Esophagus muscularis mucosa (tissue), 4 donors: Measurements from ENCODE around the gene ANKHD1. TPM values are rescaled to one million over a fixed set of nuclear protein-coding genes. Genes with fewer than 3 reads are reported as not detected.

Experiments used
- DNase-seq: peaks from one replicate; pipeline ENCODE4 v3.0.0-alpha.2; 2017; ENCODE audit errors: extremely low spot score
- H3K27ac ChIP-seq, 4 donors: fragments of 200-600 bp; sonication (generic); replicated peaks in 1 of 4; 1 replicate in 3 of 4; 2 replicates in 1 of 4; pipeline ENCODE4 v1.5.1; 2016 to 2019; ENCODE audit warnings: mild to moderate bottlenecking in 1 of 4
- H3K27me3 ChIP-seq, 4 donors: fragments of 200-600 bp; sonication (generic); one replicate each; pipeline versions ENCODE4 v1.5.1 to v1.6.0; 2016 to 2019
- H3K36me3 ChIP-seq, 4 donors: fragments of 200-600 bp; sonication (generic); one replicate each; pipeline ENCODE4 v1.5.1; 2016 to 2019
- H3K4me1 ChIP-seq, 4 donors: fragments of 200-600 bp; sonication (generic); one replicate each; pipeline ENCODE4 v1.5.1; 2016 to 2019
- H3K4me3 ChIP-seq, 4 donors: fragments of 200-600 bp; sonication (generic); 1 replicate in 2 of 4; 2 replicates in 2 of 4; pipeline ENCODE4 v1.5.1; 2016 to 2019; ENCODE audit warnings: mild to moderate bottlenecking in 4 of 4, moderate library complexity in 1 of 4
- H3K9me3 ChIP-seq, 4 donors: fragments of 200-600 bp; sonication (generic); 1 replicate in 3 of 4; 2 replicates in 1 of 4; pipeline ENCODE4 v1.5.1; 2016 to 2019
- CTCF ChIP-seq, 3 experiments: fragments of 200-600 bp in 2 of 3; fragments of 450-650 bp in 1 of 3; sonication (generic) in 2 of 3; IDR thresholded peaks; one replicate each; pipeline ENCODE4 v1.5.1; 2017 to 2019; ENCODE audit warnings: antibody characterized with exemption in 3 of 3, mild to moderate bottlenecking in 2 of 3, moderate library complexity in 1 of 3
- EP300 ChIP-seq: sonication (generic); formaldehyde crosslinking; IDR thresholded peaks from one replicate; pipeline ENCODE4 v1.6.1; 2017; ENCODE audit warnings: antibody characterized with exemption
- POLR2A ChIP-seq: fragments of 450-650 bp; IDR thresholded peaks from one replicate; pipeline ENCODE4 v1.6.1; 2017; ENCODE audit warnings: antibody characterized with exemption, moderate library complexity, mild to moderate bottlenecking, low read depth
- POLR2AphosphoS5 ChIP-seq, 2 donors: sonication (generic); formaldehyde crosslinking; IDR thresholded peaks; one replicate each; pipeline ENCODE4 v1.6.1; 2017; ENCODE audit warnings: antibody characterized with exemption in 2 of 2
- WGBS: methylation state at CpG from one replicate; pipeline ENCODE4 v1.1.5; 2018; 5-methylcytosine and 5-hydroxymethylcytosine counted together
- intact Hi-C: fragments of 100-400 bp; cut with DNase I; formaldehyde crosslinking; loops from one replicate; pipeline ENCODE4 v1.15.1; 2023
- total RNA-seq, 4 donors: library from RNA; depleted of rRNA; stranded (reverse); fragments of >200 nt; gene quantifications; one replicate each; pipeline versions ENCODE4 v1.1.0 to v1.2.1, GENCODE V29; 2016

The ANKHD1 gene
- total RNA-seq, 4 donors from 2014 or later: 58.3 to 94.3 (median 62.2) TPM

GRCh38 chr5:140371356-140372151 lies 30.1 kb upstream of the ANKHD1 start:
- intact Hi-C loops: loop anchor here (10.0 kb wide), 2 partner anchors 293 to 343 kb away; partner anchors contain the start of gene WDR55
- H3K36me3 ChIP-seq: no peaks in the 10 kb centered on the region
- DNase-seq: no peak
- peaks cover 7 to 13% (median 9%) of the 10 kb centered on the region in 4 donors for H3K4me1 ChIP-seq
- H3K4me3 ChIP-seq: no peak overlapping the region
- H3K27ac ChIP-seq: no peak overlapping the region
- no peaks in the 10 kb centered on the region for H3K9me3 ChIP-seq
- 96% methylated on average over 3 of the region's 3 CpGs for WGBS
- TF ChIP-seq EP300 (no peak), CTCF (IDR thresholded peaks at IDR 0.05) (no peak), POLR2A (no peak), POLR2AphosphoS5 (IDR thresholded peaks at IDR 0.05) (no peak)
- H3K27me3 ChIP-seq: no peaks in the 10 kb centered on the region

- no peaks in the 10 kb centered on the region for H3K36me3 ChIP-seq
- H3K9me3 ChIP-seq: no peaks in the 10 kb centered on the region
- H3K27ac ChIP-seq: no peak overlapping the region
- TF ChIP-seq POLR2AphosphoS5 (IDR thresholded peaks at IDR 0.05) (peak in 1 of 2 donors; percentile 48), CTCF (IDR thresholded peaks at IDR 0.05) (peak; percentile 75 to 91 (median 80)), POLR2A (no peak)
- WGBS: 7% methylated on average over 2 of the region's 2 CpGs
- intact Hi-C loops: loop anchor here (10.0 kb wide), 2 partner anchors 292 to 342 kb away; partner anchors contain the start of gene WDR55
- H3K27me3 ChIP-seq: no peaks in the 10 kb centered on the region
- H3K4me1 ChIP-seq: peaks cover 7 to 13% (median 9%) of the 10 kb centered on the region in 4 donors
- no peak overlapping the region for H3K4me3 ChIP-seq
- no peak for DNase-seq
Measured at GRCh38 chr5:140372971-140373487, 28.6 kb upstream of the ANKHD1 start.

- no peaks in the 10 kb centered on the region for H3K9me3 ChIP-seq
- H3K4me1 ChIP-seq: no peaks in the 10 kb centered on the region
- H3K36me3 ChIP-seq: no peaks in the 10 kb centered on the region
- H3K27me3 ChIP-seq: no peaks in the 10 kb centered on the region
- 94% methylated on average over 4 of the region's 4 CpGs for WGBS
- no peak overlapping the region for H3K27ac ChIP-seq
- no peak for DNase-seq
- no peak for TF ChIP-seq EP300
- H3K4me3 ChIP-seq: no peak overlapping the region
- intact Hi-C loops: no loop called here
Measured at GRCh38 chr5:140381351-140381750, 20.3 kb upstream of the ANKHD1 start.

GRCh38 chr5:140381972-140382371 lies 19.7 kb upstream of the ANKHD1 start:
- Histone ChIP-seq H3K27ac (no peak overlapping the region), H3K27me3 (no peaks in the 10 kb centered on the region), H3K36me3 (no peaks in the 10 kb centered on the region), H3K4me1 (no peaks in the 10 kb centered on the region), H3K4me3 (no peak overlapping the region), H3K9me3 (no peaks in the 10 kb centered on the region)
- WGBS: 93% methylated on average over 1 of the region's 1 CpG
- TF ChIP-seq CTCF (IDR thresholded peaks at IDR 0.05) (no peak), EP300 (no peak), POLR2A (no peak), POLR2AphosphoS5 (IDR thresholded peaks at IDR 0.05) (no peak)
- no peak for DNase-seq
- intact Hi-C loops: no loop called here

- no peak for DNase-seq
- no peaks in the 10 kb centered on the region for H3K27me3 ChIP-seq
- H3K4me3 ChIP-seq: no peak overlapping the region
- H3K36me3 ChIP-seq: no peaks in the 10 kb centered on the region
- no peaks in the 10 kb centered on the region for H3K9me3 ChIP-seq
- no peak overlapping the region for H3K27ac ChIP-seq
- TF ChIP-seq EP300 (no peak), POLR2A (no peak), CTCF (IDR thresholded peaks at IDR 0.05) (no peak), POLR2AphosphoS5 (IDR thresholded peaks at IDR 0.05) (no peak)
- no peaks in the 10 kb centered on the region for H3K4me1 ChIP-seq
- intact Hi-C loops: no loop called here
Measured at GRCh38 chr5:140382866-140383265, 18.8 kb upstream of the ANKHD1 start.
